Cardiac fibroblast (primary cell): ENCODE measurements around the gene ADAMTSL5.

Experiments
- DNase-seq, 2 donors: peaks; one replicate each; pipeline versions ENCODE4 v3.0.0 to v3.0.0-alpha.2; 2010; ENCODE audit warnings: low read depth in 2 of 2
- H3K4me3 ChIP-seq, 2 donors: replicated peaks in 1 of 2; 1 replicate in 1 of 2; 2 replicates in 1 of 2; pipeline ENCODE4 v1.5.1; 2011; ENCODE audit warnings: low read depth in 2 of 2, low read length in 2 of 2, mild to moderate bottlenecking in 2 of 2, moderate library complexity in 1 of 2
- TF ChIP-seq, protein P1 (sequence below): IDR thresholded peaks from one replicate; pipeline ENCODE4 v1.5.1; 2011; ENCODE audit warnings: low read depth, mild to moderate bottlenecking, low read length, inconsistent platforms

ADAMTSL5 gene

DNA sequence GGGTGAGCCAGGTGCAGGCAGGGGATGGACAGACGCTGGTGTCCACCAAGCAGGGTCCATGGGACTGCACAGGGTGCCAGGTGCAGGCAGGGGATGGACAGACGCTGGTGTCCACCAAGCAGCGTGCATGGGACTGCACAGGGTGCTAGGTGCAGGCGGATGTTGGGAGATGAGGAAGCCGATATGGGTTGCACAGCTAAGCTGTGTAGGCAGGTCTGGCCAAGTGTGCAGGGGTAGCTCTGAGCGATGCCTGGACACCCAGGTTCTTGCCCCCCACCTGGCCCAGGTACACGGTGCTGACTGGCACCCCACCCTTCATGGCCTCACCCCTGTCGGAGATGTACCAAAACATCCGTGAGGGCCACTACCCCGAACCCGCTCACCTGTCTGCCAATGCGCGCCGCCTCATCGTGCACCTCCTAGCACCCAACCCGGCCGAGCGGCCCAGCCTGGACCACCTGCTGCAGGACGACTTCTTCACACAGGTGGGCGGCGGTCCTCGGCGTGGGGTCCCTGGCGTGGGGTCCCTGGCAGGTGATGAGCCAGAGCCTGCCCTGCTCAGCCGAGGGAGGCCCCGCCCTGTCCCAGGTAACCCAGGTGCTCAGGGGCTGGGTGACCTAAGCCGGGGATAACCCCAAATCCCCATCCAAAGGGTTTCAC lies 15.0 kb upstream of the ADAMTSL5 start:
- H3K4me3 ChIP-seq: no peak overlapping the region
- no peak for DNase-seq

DNA sequence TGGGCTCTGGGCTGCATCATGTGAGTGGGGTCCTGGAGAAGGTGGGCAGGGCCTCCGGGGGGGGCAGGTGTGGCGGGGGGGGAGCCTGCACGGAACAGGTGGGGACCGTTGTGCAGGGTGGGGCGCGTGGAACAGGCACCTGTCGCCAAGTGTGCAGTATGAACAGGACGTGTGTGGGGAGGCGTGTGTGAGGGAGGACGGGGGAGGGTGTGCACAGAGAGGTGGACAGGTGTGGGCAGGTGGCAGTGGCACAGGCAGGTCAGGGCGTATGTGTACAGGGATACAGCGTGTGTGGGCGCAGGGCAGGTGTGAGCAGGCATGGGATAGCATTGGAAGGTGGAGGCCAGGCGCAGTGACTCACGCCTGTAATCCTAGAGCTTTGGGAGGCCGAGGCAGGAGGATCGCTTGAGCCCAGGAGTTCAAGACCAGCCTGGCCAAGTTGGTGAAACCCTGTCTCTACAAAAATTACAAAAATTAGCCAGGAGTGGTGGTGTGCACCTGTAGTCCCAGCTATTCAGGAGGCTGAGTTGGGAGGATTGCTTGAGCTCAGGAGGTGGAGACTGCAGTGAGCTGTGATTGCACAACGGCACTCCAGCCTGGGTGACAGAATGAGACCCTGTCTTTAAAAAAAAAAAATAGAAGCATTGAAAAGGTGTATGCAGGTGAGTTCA lies 14.3 kb upstream of the ADAMTSL5 start:
- no peak overlapping the region for H3K4me3 ChIP-seq
- TF ChIP-seq, protein P1, sequence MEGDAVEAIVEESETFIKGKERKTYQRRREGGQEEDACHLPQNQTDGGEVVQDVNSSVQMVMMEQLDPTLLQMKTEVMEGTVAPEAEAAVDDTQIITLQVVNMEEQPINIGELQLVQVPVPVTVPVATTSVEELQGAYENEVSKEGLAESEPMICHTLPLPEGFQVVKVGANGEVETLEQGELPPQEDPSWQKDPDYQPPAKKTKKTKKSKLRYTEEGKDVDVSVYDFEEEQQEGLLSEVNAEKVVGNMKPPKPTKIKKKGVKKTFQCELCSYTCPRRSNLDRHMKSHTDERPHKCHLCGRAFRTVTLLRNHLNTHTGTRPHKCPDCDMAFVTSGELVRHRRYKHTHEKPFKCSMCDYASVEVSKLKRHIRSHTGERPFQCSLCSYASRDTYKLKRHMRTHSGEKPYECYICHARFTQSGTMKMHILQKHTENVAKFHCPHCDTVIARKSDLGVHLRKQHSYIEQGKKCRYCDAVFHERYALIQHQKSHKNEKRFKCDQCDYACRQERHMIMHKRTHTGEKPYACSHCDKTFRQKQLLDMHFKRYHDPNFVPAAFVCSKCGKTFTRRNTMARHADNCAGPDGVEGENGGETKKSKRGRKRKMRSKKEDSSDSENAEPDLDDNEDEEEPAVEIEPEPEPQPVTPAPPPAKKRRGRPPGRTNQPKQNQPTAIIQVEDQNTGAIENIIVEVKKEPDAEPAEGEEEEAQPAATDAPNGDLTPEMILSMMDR: no peak
- DNase-seq: no peak

More for the DNA sequence above, 15.0 kb upstream of the ADAMTSL5 start:
- TF ChIP-seq, protein P1: no peak

DNA sequence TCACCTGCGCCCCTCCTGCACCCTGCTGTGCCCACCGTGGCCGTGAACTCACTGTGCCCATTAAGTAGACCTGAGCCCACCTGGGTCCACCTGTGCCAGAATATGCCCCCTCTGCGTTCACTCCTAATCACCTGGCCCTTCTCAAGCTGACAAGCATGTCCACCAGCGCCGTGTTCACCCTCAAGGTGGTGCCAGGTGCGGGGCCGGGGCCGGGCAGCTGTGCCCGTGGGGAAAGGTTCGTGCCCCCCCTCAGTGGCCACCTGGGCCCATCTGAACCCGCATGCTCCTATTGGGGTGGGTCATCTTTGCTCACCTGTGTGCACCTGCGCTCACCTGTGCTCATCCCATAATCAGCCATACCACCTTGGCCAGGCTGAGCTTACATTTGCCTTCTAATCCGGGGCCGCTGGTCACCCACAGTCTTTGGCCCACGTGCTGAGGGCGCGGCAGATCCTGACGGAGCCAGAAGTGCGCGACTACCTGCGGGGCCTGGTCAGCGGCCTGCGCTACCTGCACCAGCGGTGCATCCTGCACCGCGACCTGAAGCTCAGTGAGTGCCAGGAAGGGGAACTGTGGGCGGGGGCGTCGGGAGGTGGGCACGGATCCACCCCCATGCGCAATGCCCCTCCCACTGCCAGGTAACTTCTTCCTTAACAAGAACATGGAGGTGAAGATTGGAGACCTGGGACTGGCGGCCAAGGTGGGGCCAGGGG lies 13.4 kb upstream of the ADAMTSL5 start:
- DNase-seq: no peak
- H3K4me3 ChIP-seq: no peak overlapping the region
- TF ChIP-seq, protein P1: no peak

DNA sequence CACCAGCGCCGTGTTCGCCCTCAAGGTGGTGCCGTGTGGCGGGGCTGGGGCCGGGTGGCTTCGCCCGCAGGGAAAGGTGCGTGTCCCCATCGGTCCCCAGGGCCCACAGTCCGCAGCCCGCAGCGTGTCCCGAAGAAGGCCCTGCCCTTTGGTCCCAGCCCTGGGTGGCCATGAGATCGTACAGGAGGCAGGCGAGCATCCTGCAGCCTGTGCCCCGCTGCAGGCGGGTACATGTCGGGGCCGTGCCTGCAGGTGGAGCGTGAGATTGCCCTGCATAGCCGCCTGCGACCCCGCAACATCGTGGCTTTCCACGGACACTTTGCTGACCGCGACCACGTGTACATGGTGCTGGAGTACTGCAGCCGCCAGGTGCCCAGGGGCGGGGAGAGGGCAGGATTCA lies 12.5 kb upstream of the ADAMTSL5 start:
- no peak for DNase-seq
- TF ChIP-seq, protein P1: no peak
- H3K4me3 ChIP-seq: no peak overlapping the region

DNA sequence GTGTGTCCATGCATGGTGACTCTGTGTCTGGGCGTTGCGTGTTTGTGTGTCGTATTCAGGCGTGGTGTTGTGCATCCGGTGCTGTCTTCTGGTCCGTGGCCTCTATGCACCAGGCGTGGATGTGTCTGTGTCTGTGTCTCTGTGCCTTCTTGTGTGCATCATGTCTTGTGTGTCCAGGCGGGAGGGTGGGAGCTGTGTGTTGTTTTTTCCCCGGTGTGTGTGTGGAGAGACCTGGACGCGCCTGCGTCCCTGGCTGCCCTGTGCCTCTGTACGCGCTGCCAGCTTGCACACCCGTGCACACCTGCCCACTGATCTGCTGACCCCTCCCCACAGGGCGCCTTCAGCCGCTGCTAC lies 12.1 kb upstream of the ADAMTSL5 start:
- TF ChIP-seq, protein P1: no peak
- no peak overlapping the region for H3K4me3 ChIP-seq
- DNase-seq: no peak

DNA sequence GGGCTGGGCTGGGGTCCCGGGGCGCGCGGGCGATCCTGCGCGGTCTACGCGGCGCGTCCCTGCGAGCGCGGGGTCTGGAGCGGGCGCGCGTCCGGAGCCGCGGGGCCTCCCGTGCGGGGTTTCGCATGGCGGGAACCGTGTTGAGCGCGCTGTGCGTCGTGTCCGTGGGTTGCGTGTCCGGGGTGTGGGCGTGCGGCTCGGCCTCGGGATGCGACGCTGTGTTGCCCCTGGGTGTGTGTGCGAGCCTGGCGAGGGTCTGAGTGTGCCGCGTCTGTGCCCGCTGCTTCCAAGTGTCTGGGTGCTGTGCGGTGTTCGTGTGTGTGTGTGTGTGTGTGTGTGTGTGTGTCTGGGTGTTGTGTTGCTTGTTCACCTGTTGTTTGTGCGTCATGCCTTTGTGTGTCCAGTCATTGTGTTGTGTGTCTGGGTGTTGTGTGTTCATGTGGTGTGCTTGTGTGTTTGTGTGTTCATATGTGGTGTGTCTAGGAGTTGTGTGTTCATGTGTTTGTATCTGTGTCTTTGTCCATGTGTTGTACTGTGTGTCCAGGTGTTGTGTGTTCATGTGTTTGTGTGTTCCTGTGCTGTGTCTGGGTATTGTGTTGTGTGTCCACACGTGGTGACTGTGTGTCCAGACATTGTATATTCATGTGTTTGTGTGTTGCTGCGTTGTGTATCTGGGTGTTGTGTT lies 11.6 kb upstream of the ADAMTSL5 start:
- no peak overlapping the region for H3K4me3 ChIP-seq
- TF ChIP-seq, protein P1: no peak
- DNase-seq: no peak
